Colonic mucosa (tissue), 4 donors: ENCODE results near the gene AIMP2. TPM values are rescaled to one million over a fixed set of nuclear protein-coding genes. Genes with fewer than 3 reads are reported as not detected.

Experiments used
- DNase-seq: peaks from one replicate; pipeline ENCODE4 v3.0.0-alpha.2; 2020
- H3K27ac ChIP-seq: fragments of 200-600 bp; one replicate; pipeline ENCODE4 v1.8.0; 2021
- H3K27me3 ChIP-seq: fragments of 200-600 bp; one replicate; pipeline ENCODE4 v1.8.0; 2021
- H3K36me3 ChIP-seq: fragments of 200-600 bp; one replicate; pipeline ENCODE4 v1.8.0; 2021
- H3K4me1 ChIP-seq: fragments of 200-600 bp; one replicate; pipeline ENCODE4 v1.8.0; 2021; ENCODE audit warnings: mild to moderate bottlenecking
- H3K4me3 ChIP-seq: fragments of 200-600 bp; one replicate; pipeline ENCODE4 v1.8.0; 2021
- H3K9ac ChIP-seq, 2 donors: one replicate each; pipeline ENCODE4 v1.7.0; 2013; ENCODE audit warnings: control low read depth in 2 of 2, low read depth in 2 of 2, low read length in 2 of 2
- H3K9me3 ChIP-seq: fragments of 200-600 bp; one replicate; pipeline ENCODE4 v1.8.0; 2021
- intact Hi-C: fragments of 100-400 bp; cut with DNase I; formaldehyde crosslinking; loops from one replicate; pipeline ENCODE4 v1.14.1; 2022
- total RNA-seq, 2 donors: library from RNA; stranded (reverse); fragmentation: NEBNext Ultra II Directional in 1 of 2; extraction: Animal tissue kit (Norgen Biotek cat#: 25700) in 1 of 2; gene quantifications; one replicate each; pipeline ENCODE4 v1.2.1, GENCODE V29; 2021
- TF ChIP-seq, protein P1 (sequence below): fragments of 200-600 bp; IDR thresholded peaks from one replicate; pipeline ENCODE4 v1.8.0; 2022; ENCODE audit warnings: antibody characterized with exemption, mild to moderate bottlenecking
- donor health status: healthy.
- donor health status: DM: no; HTN: no; CAD: no.
- donor health status: DM: no; HTN: no; CAD: no.

Gene AIMP2
- total RNA-seq, 2 donors from 2014 or later = 31.8 to 60.3 TPM

- H3K9ac ChIP-seq = no peak overlapping the region
- no peak for DNase-seq
Measured at GRCh38 chr7:6016653-6016966, 7.5 kb downstream of the AIMP2 start.

GRCh38 chr7:6020371-6021286 lies 11.6 kb downstream of the AIMP2 start:
- TF ChIP-seq, protein P1, sequence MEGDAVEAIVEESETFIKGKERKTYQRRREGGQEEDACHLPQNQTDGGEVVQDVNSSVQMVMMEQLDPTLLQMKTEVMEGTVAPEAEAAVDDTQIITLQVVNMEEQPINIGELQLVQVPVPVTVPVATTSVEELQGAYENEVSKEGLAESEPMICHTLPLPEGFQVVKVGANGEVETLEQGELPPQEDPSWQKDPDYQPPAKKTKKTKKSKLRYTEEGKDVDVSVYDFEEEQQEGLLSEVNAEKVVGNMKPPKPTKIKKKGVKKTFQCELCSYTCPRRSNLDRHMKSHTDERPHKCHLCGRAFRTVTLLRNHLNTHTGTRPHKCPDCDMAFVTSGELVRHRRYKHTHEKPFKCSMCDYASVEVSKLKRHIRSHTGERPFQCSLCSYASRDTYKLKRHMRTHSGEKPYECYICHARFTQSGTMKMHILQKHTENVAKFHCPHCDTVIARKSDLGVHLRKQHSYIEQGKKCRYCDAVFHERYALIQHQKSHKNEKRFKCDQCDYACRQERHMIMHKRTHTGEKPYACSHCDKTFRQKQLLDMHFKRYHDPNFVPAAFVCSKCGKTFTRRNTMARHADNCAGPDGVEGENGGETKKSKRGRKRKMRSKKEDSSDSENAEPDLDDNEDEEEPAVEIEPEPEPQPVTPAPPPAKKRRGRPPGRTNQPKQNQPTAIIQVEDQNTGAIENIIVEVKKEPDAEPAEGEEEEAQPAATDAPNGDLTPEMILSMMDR = no peak
- intact Hi-C loops = no loop called here
- no peak overlapping the region for H3K27ac ChIP-seq
- no peak for DNase-seq
- no peak overlapping the region for H3K4me3 ChIP-seq
- no peaks in the 10 kb centered on the region for H3K4me1 ChIP-seq
- H3K36me3 ChIP-seq = peaks cover 20% of the 10 kb centered on the region
- no peaks in the 10 kb centered on the region for H3K27me3 ChIP-seq
- H3K9ac ChIP-seq = no peak overlapping the region
- no peaks in the 10 kb centered on the region for H3K9me3 ChIP-seq

More at GRCh38 chr7:6016653-6016966, 7.5 kb downstream of the AIMP2 start:
- H3K27me3 ChIP-seq = no peaks in the 10 kb centered on the region
- TF ChIP-seq, protein P1 = no peak
- H3K4me3 ChIP-seq = no peak overlapping the region
- H3K36me3 ChIP-seq = peaks cover under 1% of the 10 kb centered on the region
- H3K9me3 ChIP-seq = no peaks in the 10 kb centered on the region
- intact Hi-C loops = no loop called here
- no peak overlapping the region for H3K27ac ChIP-seq
- H3K4me1 ChIP-seq = no peaks in the 10 kb centered on the region

- peaks cover 20% of the 10 kb centered on the region for H3K36me3 ChIP-seq
Measured at GRCh38 chr7:6022707-6023106, 13.6 kb downstream of the AIMP2 start.

GRCh38 chr7:6023974-6024435 lies 14.9 kb downstream of the AIMP2 start:
- intact Hi-C loops = no loop called here
- TF ChIP-seq, protein P1 = no peak

More at GRCh38 chr7:6022707-6023106, 13.6 kb downstream of the AIMP2 start:
- intact Hi-C loops = no loop called here
- Histone ChIP-seq H3K27me3 (no peaks in the 10 kb centered on the region), H3K9me3 (no peaks in the 10 kb centered on the region), H3K9ac (no peak overlapping the region), H3K27ac (no peak overlapping the region), H3K4me1 (peaks cover 7% of the 10 kb centered on the region), H3K4me3 (no peak overlapping the region)
- DNase-seq = no peak
- TF ChIP-seq, protein P1 = no peak

DNA sequence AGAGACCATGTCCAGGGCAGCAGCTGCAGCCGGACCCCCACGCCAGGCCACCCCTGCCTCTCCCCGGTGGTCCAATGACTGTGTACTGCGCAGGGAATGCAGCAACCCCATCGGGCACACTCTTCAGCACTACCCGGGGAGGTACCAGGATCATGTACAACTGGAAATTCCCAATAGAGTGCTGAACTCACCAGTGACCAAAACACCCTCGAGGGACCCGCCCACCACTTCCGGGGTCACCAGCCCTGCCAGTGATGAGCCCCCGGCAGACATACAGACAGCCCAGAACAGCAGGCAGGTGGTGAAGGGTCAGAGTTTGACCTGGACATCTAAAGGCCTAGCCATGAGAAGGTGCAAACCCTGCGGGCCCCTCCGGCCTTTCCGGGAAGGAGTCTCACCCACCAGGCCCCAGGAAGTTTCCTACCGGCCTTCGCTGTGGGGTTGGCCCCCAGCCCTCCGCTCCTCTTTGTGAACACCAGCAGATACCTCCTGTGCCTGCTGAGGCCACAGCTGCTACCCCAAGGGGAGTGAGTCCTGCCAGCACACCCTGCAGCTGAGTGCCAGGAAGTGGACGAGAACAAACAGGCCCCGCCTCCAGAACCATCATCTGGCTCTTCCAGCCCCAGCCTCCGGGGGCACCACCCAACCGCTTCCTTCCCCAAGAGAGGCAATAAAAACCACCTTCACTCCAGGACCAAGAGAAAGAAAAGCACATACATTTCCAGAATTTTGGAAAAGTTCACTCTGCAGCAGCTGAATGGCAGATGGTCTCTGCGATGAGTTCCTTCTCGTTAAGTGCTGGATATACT lies 17.1 kb downstream of the AIMP2 start:
- peak; percentile 91 for DNase-seq
- peaks cover 20% of the 10 kb centered on the region for H3K36me3 ChIP-seq
- intact Hi-C loops = no loop called here

More at GRCh38 chr7:6023974-6024435, 14.9 kb downstream of the AIMP2 start:
- Histone ChIP-seq H3K9ac (peak overlapping the region in 1 of 2 donors; percentile 58), H3K9me3 (no peaks in the 10 kb centered on the region), H3K27ac (peak overlapping the region; percentile 44), H3K36me3 (peaks cover 20% of the 10 kb centered on the region), H3K4me1 (peaks cover 7% of the 10 kb centered on the region), H3K4me3 (no peak overlapping the region), H3K27me3 (no peaks in the 10 kb centered on the region)
- DNase-seq = peak; percentile 62

More for the DNA sequence above, 17.1 kb downstream of the AIMP2 start:
- no peaks in the 10 kb centered on the region for H3K27me3 ChIP-seq
- H3K27ac ChIP-seq = peak overlapping the region; percentile 84
- H3K9me3 ChIP-seq = no peaks in the 10 kb centered on the region
- peaks cover 7% of the 10 kb centered on the region for H3K4me1 ChIP-seq
- H3K9ac ChIP-seq = peak overlapping the region; percentile 48 to 73
- TF ChIP-seq, protein P1 = no peak
- H3K4me3 ChIP-seq = peak overlapping the region; percentile 24
